Measurements from ENCODE around the gene CEMIP.

- TF ChIP-seq, protein P1, sequence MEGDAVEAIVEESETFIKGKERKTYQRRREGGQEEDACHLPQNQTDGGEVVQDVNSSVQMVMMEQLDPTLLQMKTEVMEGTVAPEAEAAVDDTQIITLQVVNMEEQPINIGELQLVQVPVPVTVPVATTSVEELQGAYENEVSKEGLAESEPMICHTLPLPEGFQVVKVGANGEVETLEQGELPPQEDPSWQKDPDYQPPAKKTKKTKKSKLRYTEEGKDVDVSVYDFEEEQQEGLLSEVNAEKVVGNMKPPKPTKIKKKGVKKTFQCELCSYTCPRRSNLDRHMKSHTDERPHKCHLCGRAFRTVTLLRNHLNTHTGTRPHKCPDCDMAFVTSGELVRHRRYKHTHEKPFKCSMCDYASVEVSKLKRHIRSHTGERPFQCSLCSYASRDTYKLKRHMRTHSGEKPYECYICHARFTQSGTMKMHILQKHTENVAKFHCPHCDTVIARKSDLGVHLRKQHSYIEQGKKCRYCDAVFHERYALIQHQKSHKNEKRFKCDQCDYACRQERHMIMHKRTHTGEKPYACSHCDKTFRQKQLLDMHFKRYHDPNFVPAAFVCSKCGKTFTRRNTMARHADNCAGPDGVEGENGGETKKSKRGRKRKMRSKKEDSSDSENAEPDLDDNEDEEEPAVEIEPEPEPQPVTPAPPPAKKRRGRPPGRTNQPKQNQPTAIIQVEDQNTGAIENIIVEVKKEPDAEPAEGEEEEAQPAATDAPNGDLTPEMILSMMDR (IDR thresholded peaks at IDR 0.05): no peak
- TF ChIP-seq POLR2A (IDR thresholded peaks at IDR 0.05): no peak
Observed at GRCh38 chr15:80967451-80967850, 188.3 kb downstream of the CEMIP start.
